Neural progenitor cell (in vitro differentiated cells): ENCODE results near the gene CTRL. TPM values are rescaled to one million over a fixed set of nuclear protein-coding genes. Genes with fewer than 3 reads are reported as not detected.
A peak's percentile ranks its signal among the peaks of the same experiment; 100 is the strongest.

Experiments used
- DNase-seq: peaks from one replicate; pipeline ENCODE4 v3.0.0-alpha.2; 2016; ENCODE audit warnings: low spot score
- H2AFZ ChIP-seq: fragments of 200-600 bp; sonication (generic); replicated peaks from 2 replicates; pipeline ENCODE4 v1.6.1; 2016; ENCODE audit warnings: antibody characterized with exemption
- H3F3A ChIP-seq: fragments of 200-600 bp; sonication (generic); 2 replicates; pipeline ENCODE4 v1.6.1; 2016; ENCODE audit warnings: antibody characterized with exemption, low read depth
- H3K27ac ChIP-seq: fragments of 200-600 bp; sonication (generic); 2 replicates; pipeline ENCODE4 v1.5.1; 2016; ENCODE audit warnings: mild to moderate bottlenecking
- H3K27me3 ChIP-seq: fragments of 200-600 bp; sonication (generic); 2 replicates; pipeline ENCODE4 v1.6.1; 2016; ENCODE audit warnings: mild to moderate bottlenecking, moderate library complexity
- H3K36me3 ChIP-seq: fragments of 200-600 bp; sonication (generic); 2 replicates; pipeline ENCODE4 v1.5.1; 2016
- H3K4me1 ChIP-seq: fragments of 200-600 bp; sonication (generic); 2 replicates; pipeline ENCODE4 v1.6.1; 2016; ENCODE audit warnings: mixed run types
- H3K4me2 ChIP-seq: fragments of 200-600 bp; sonication (generic); 2 replicates; pipeline ENCODE4 v1.6.1; 2016
- H3K4me3 ChIP-seq: fragments of 200-600 bp; sonication (generic); 2 replicates; pipeline ENCODE4 v1.5.1; 2016
- H3K79me2 ChIP-seq: fragments of 200-600 bp; sonication (generic); 2 replicates; pipeline ENCODE4 v1.6.1; 2016; ENCODE audit warnings: low read depth
- H3K9ac ChIP-seq: fragments of 200-600 bp; sonication (generic); 2 replicates; pipeline ENCODE4 v1.6.1; 2016
- H3K9me3 ChIP-seq: fragments of 200-600 bp; sonication (generic); 2 replicates; pipeline ENCODE4 v1.5.1; 2016; ENCODE audit warnings: low read depth
- H4K20me1 ChIP-seq: fragments of 200-600 bp; sonication (generic); 2 replicates; pipeline ENCODE4 v1.6.1; 2016; ENCODE audit warnings: low read depth
- H3K27ac Mint-ChIP-seq: 3 replicates; pipeline ENCODE4 v1.8.0; 2021; ENCODE audit warnings: mixed read lengths
- H3K27me3 Mint-ChIP-seq: 2 replicates; pipeline ENCODE4 v1.8.0; 2022; ENCODE audit warnings: low read depth, mild to moderate bottlenecking, inconsistent platforms, moderate library complexity, mixed read lengths; ENCODE audit not compliant: insufficient read depth
- H3K36me3 Mint-ChIP-seq: 3 replicates; pipeline ENCODE4 v1.8.0; 2021; ENCODE audit warnings: mixed read lengths
- H3K4me1 Mint-ChIP-seq: 3 replicates; pipeline ENCODE4 v1.8.0; 2021; ENCODE audit warnings: mixed read lengths
- H3K4me3 Mint-ChIP-seq: 3 replicates; pipeline ENCODE4 v1.8.0; 2021; ENCODE audit warnings: mild to moderate bottlenecking, moderate library complexity, mixed read lengths
- H3K9me3 Mint-ChIP-seq: 3 replicates; pipeline ENCODE4 v1.8.0; 2020; ENCODE audit warnings: mixed read lengths
- CTCF ChIP-seq: fragments of 200-600 bp; sonication (generic); IDR thresholded peaks from 2 replicates; pipeline ENCODE4 v1.5.1; 2017; ENCODE audit warnings: antibody characterized with exemption, mild to moderate bottlenecking
- EZH2 ChIP-seq: fragments of 200-600 bp; sonication (generic); IDR thresholded peaks from 2 replicates; pipeline ENCODE4 v1.6.1; 2017; ENCODE audit warnings: antibody characterized with exemption, mild to moderate bottlenecking, moderate library complexity
- EZH2phosphoT487 ChIP-seq: fragments of 200-600 bp; sonication (generic); IDR thresholded peaks from 2 replicates; pipeline ENCODE4 v1.6.1; 2017; ENCODE audit warnings: antibody characterized with exemption
- total RNA-seq: library from RNA; depleted of rRNA; stranded (reverse); fragments of >200 nt; gene quantifications from 2 replicates; pipeline ENCODE4 v1.2.3, GENCODE V29; 2015; ENCODE audit warnings: low replicate concordance

The CTRL gene
- total RNA-seq, 1 donor from 2014 or later, result 0.45 TPM

- Histone ChIP-seq H3K27ac (no peak overlapping the region), H2AFZ (no peak overlapping the region), H3F3A (peaks cover 7% of the 10 kb centered on the region), H3K4me1 (peaks cover 7% of the 10 kb centered on the region), H3K9ac (no peak overlapping the region), H3K79me2 (peaks cover 71% of the 10 kb centered on the region), H3K4me2 (no peak overlapping the region), H3K9me3 (no peaks in the 10 kb centered on the region), H3K27me3 (no peaks in the 10 kb centered on the region), H3K36me3 (no peaks in the 10 kb centered on the region), H4K20me1 (peaks cover 49% of the 10 kb centered on the region), H3K4me3 (no peak overlapping the region)
- H3K4me3 Mint-ChIP-seq, result no peak overlapping the region
- no peaks in the 10 kb centered on the region for H3K9me3 Mint-ChIP-seq
- peaks cover 3% of the 10 kb centered on the region for H3K36me3 Mint-ChIP-seq
- TF ChIP-seq EZH2 (no peak), CTCF (no peak), EZH2phosphoT487 (no peak)
- DNase-seq, result no peak
- peaks cover 19% of the 10 kb centered on the region for H3K4me1 Mint-ChIP-seq
- no peak overlapping the region for H3K27ac Mint-ChIP-seq
- peaks cover 2% of the 10 kb centered on the region for H3K27me3 Mint-ChIP-seq
Measured at GRCh38 chr16:67897231-67897630, 34.4 kb downstream of the CTRL start.

GRCh38 chr16:67893743-67894399 lies 37.8 kb downstream of the CTRL start:
- no peaks in the 10 kb centered on the region for H3K27me3 ChIP-seq
- peaks cover 8% of the 10 kb centered on the region for H3K4me1 ChIP-seq
- H3K9me3 ChIP-seq, result no peaks in the 10 kb centered on the region
- peaks cover 3% of the 10 kb centered on the region for H3K36me3 Mint-ChIP-seq
- peaks cover 7% of the 10 kb centered on the region for H3F3A ChIP-seq
- no peaks in the 10 kb centered on the region for H3K36me3 ChIP-seq
- peak overlapping the region; percentile 98 for H3K4me3 Mint-ChIP-seq
- peaks cover 57% of the 10 kb centered on the region for H3K79me2 ChIP-seq
- peak overlapping the region; percentile 99 for H3K4me3 ChIP-seq
- H3K27me3 Mint-ChIP-seq, result no peaks in the 10 kb centered on the region
- peak; percentile 48 for DNase-seq
- H3K4me2 ChIP-seq, result peak overlapping the region; percentile 99
- H3K9me3 Mint-ChIP-seq, result no peaks in the 10 kb centered on the region
- peak overlapping the region; percentile 65 for H2AFZ ChIP-seq
- H3K9ac ChIP-seq, result peak overlapping the region; percentile 97
- peaks cover 19% of the 10 kb centered on the region for H3K4me1 Mint-ChIP-seq
- H4K20me1 ChIP-seq, result peaks cover 28% of the 10 kb centered on the region
- TF ChIP-seq EZH2phosphoT487 (no peak), EZH2 (no peak), CTCF (no peak)
- H3K27ac ChIP-seq, result peak overlapping the region; percentile 87
- peak overlapping the region; percentile 96 for H3K27ac Mint-ChIP-seq

- peak within 1 kb of the TSS; percentile 99 for H3K4me3 ChIP-seq
- no peaks in the 10 kb centered on the region for H3K9me3 ChIP-seq
- peak; percentile 98 for DNase-seq
- H4K20me1 ChIP-seq, result peaks cover 23% of the 10 kb centered on the region
- H3K4me1 ChIP-seq, result peaks cover 14% of the 10 kb centered on the region
- Mint-ChIP-seq H3K36me3 (peaks cover 3% of the 10 kb centered on the region), H3K4me3 (peak within 1 kb of the TSS; percentile 98), H3K9me3 (no peaks in the 10 kb centered on the region), H3K27ac (peak within 1 kb of the TSS; percentile 96), H3K27me3 (no peaks in the 10 kb centered on the region), H3K4me1 (peaks cover 19% of the 10 kb centered on the region)
- H3K9ac ChIP-seq, result peak within 1 kb of the TSS; percentile 97
- H3K27ac ChIP-seq, result peak within 1 kb of the TSS; percentile 87
- no peaks in the 10 kb centered on the region for H3K36me3 ChIP-seq
- H3F3A ChIP-seq, result peaks cover 15% of the 10 kb centered on the region
- H3K79me2 ChIP-seq, result peaks cover 50% of the 10 kb centered on the region
- H3K27me3 ChIP-seq, result no peaks in the 10 kb centered on the region
- no peak for TF ChIP-seq EZH2phosphoT487
- TF ChIP-seq CTCF, result no peak
- no peak for TF ChIP-seq EZH2
- peak within 1 kb of the TSS; percentile 65 for H2AFZ ChIP-seq
- H3K4me2 ChIP-seq, result peak within 1 kb of the TSS; percentile 99
Measured at GRCh38 chr16:67892899-67893742, 38.5 kb downstream of the CTRL start, which contains the start of gene PSKH1. Gene PSKH1, plus strand, starts transcription at chr16:67893254. Its CDS starts 15,496 bp downstream, at chr16:67908750.
